ENCODE results near the gene PXT1. TPM values are rescaled to one million over a fixed set of nuclear protein-coding genes. Genes with fewer than 3 reads are reported as not detected.
A peak's percentile ranks its signal among the peaks of the same experiment; 100 is the strongest.

The PXT1 gene, protein sequence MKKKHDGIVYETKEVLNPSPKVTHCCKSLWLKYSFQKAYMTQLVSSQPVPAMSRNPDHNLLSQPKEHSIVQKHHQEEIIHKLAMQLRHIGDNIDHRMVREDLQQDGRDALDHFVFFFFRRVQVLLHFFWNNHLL
- 0.03 TPM for polyA plus RNA-seq (2013, experiment 1 of 2)
- polyA plus RNA-seq (2013, experiment 2 of 2): 0.10 TPM

DNA sequence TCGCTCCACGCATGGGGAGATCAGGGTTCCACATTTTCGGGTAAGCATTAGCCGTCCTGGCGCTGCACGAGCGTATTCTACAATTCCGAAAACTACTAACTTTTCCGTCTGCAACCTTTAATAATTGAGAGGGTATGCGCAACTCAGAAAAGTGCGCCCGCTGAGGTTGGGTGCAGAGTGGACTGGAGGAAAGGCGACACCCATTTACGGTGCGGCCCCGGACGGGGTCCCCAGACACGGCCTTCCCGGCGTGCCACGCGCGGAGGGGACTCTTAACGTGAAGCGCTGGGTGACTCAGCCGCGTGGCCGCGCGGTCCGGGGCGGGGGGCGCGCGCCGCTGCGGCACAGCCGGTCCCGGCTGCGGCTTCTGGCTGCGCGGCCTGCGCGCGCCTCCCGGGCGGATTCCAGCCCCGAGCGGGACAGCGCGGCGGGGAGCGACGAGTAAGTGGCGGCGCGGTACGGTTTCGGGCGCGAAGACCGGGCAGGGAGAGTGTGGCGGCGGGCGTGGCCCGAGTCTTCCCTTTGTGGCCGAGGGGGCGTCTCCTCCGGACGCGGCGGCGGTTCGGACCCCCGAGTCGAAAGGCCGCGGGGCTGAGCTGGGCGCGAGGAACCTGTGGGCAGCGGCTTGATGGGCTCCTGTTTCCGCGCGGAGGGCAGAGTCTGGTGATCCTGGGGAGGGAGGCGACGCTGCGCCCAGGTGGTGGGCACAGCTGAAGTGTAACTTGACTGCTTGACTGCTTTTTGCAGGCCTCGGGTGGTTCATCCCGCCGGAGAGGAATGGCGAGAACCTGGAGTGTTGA lies at the start of gene PXT1, which contains the start of gene KCTD20:
PXT1 (minus strand) TSS at position 184 of the 800 bp plus-strand sequence. CDS start 16,772 bp downstream, outside the sequence.
KCTD20 (plus strand) TSS at position 330 of the 800 bp plus-strand sequence. CDS start 27,098 bp downstream, outside the sequence.
- peak; percentile 90 for DNase-seq
- no peak within 1 kb of the TSS for H2AK5ac ChIP-seq (ENCODE audit: low read length)
- peak within 1 kb of the TSS; percentile 89 for H3K4me2 ChIP-seq (ENCODE audit: low read length)
- peak within 1 kb of the TSS; percentile 70 for H3K18ac ChIP-seq (ENCODE audit: low read length)
- peak within 1 kb of the TSS; percentile 97 for H3K9ac ChIP-seq (ENCODE audit: low read length)
- H2BK15ac ChIP-seq (replicated peaks; ENCODE audit: low read depth): no peak within 1 kb of the TSS
- H3K56ac ChIP-seq (ENCODE audit: low read length): peak within 1 kb of the TSS; percentile 99
- H3K27ac ChIP-seq (ENCODE audit: low read depth, low read length): peak within 1 kb of the TSS; percentile 96
- H2BK120ac ChIP-seq (ENCODE audit: low read depth, low read length): no peak within 1 kb of the TSS
- H3K4ac ChIP-seq (ENCODE audit: low read depth, low read length): peak within 1 kb of the TSS; percentile 59
- peaks cover 20% of the 10 kb centered on the region for H3K79me2 ChIP-seq (ENCODE audit: control insufficient read depth, insufficient read depth, low read length)
- H3K4me1 ChIP-seq (ENCODE audit: control insufficient read depth, low read depth, low read length): peaks cover 3% of the 10 kb centered on the region
- H3K23ac ChIP-seq (ENCODE audit: low read length): peak within 1 kb of the TSS; percentile 97
- H3K4me3 ChIP-seq (ENCODE audit: low read length): peak within 1 kb of the TSS; percentile 95
- peak within 1 kb of the TSS; percentile 95 for H4K8ac ChIP-seq (ENCODE audit: low read depth, low read length)
- no peaks in the 10 kb centered on the region for H3K27me3 ChIP-seq (ENCODE audit: insufficient read depth, low read length, poor library complexity)
- H4K5ac ChIP-seq (ENCODE audit: low read length): peak within 1 kb of the TSS; percentile 71
- H3K36me3 ChIP-seq (ENCODE audit: control insufficient read depth, insufficient read depth, low read length): no peaks in the 10 kb centered on the region
- no CpG with 5 or more reads among the region's 91 CpGs for WGBS (ENCODE audit: extremely low coverage, insufficient coverage, low lambda C conversion rate)
- peak within 1 kb of the TSS; percentile 45 for H2BK5ac ChIP-seq (ENCODE audit: low read length)
- peaks cover 7% of the 10 kb centered on the region for H3K79me1 ChIP-seq (ENCODE audit: low read length)

- H4K8ac ChIP-seq (ENCODE audit: low read depth, low read length): no peak overlapping the region
- no CpG with 5 or more reads among the region's 4 CpGs for WGBS (ENCODE audit: extremely low coverage, insufficient coverage, low lambda C conversion rate)
- no peak for DNase-seq
- no peak overlapping the region for H4K5ac ChIP-seq (ENCODE audit: low read length)
- no peak overlapping the region for H3K27ac ChIP-seq (ENCODE audit: low read depth, low read length)
- H3K79me2 ChIP-seq (ENCODE audit: control insufficient read depth, insufficient read depth, low read length): no peaks in the 10 kb centered on the region
- no peak overlapping the region for H2BK120ac ChIP-seq (ENCODE audit: low read depth, low read length)
- H3K18ac ChIP-seq (ENCODE audit: low read length): no peak overlapping the region
- H2AK5ac ChIP-seq (ENCODE audit: low read length): no peak overlapping the region
- no peak overlapping the region for H3K56ac ChIP-seq (ENCODE audit: low read length)
- no peak overlapping the region for H3K9ac ChIP-seq (ENCODE audit: low read length)
- no peak overlapping the region for H3K4me3 ChIP-seq (ENCODE audit: low read length)
- H3K4me2 ChIP-seq (ENCODE audit: low read length): no peak overlapping the region
- H3K79me1 ChIP-seq (ENCODE audit: low read length): no peaks in the 10 kb centered on the region
- H3K36me3 ChIP-seq (ENCODE audit: control insufficient read depth, insufficient read depth, low read length): peaks cover 2% of the 10 kb centered on the region
- H2BK5ac ChIP-seq (ENCODE audit: low read length): no peak overlapping the region
- no peak overlapping the region for H2BK15ac ChIP-seq (replicated peaks; ENCODE audit: low read depth)
- no peak overlapping the region for H3K23ac ChIP-seq (ENCODE audit: low read length)
- H3K4ac ChIP-seq (ENCODE audit: low read depth, low read length): no peak overlapping the region
- H3K4me1 ChIP-seq (ENCODE audit: control insufficient read depth, low read depth, low read length): no peaks in the 10 kb centered on the region
- no peaks in the 10 kb centered on the region for H3K27me3 ChIP-seq (ENCODE audit: insufficient read depth, low read length, poor library complexity)
These were observed 49.4 kb upstream of the PXT1 start for GRCh38 chr6:36492092-36492491.

DNA sequence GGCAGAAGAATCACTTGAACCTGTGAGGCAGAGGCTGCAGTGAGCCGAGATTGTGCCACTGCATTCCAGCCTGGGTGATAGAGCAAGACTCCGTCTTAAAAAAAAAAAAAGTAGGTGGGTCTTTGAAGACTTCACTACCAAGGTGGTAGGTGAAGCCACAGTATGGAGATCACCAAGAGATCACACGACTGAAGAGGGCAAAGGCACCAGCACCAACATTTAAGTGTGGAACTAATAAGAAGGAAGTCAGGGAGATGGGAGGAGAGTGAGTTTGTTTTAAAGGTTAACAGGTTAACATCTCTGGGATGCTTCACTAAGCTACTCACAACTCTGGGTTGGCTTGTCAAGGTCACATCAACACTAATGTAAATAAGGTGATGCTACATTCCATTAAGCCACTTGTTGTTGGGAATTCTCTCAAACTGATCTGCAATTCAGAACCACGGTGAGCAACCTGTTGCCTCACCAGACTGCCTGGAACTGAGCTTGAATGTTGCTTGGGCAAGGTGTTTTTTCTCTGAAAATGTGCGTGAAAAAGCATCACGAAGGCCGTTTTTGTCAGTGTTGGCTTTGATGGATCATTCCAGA lies 48.8 kb upstream of the PXT1 start:
- H2BK120ac ChIP-seq (ENCODE audit: low read depth, low read length): no peak overlapping the region
- H2AK5ac ChIP-seq (ENCODE audit: low read length): no peak overlapping the region
- H3K4me2 ChIP-seq (ENCODE audit: low read length): no peak overlapping the region
- H3K27ac ChIP-seq (ENCODE audit: low read depth, low read length): no peak overlapping the region
- no peak overlapping the region for H3K9ac ChIP-seq (ENCODE audit: low read length)
- WGBS (ENCODE audit: extremely low coverage, insufficient coverage, low lambda C conversion rate): no CpG with 5 or more reads among the region's 7 CpGs
- H3K4ac ChIP-seq (ENCODE audit: low read depth, low read length): no peak overlapping the region
- H3K23ac ChIP-seq (ENCODE audit: low read length): no peak overlapping the region
- no peaks in the 10 kb centered on the region for H3K4me1 ChIP-seq (ENCODE audit: control insufficient read depth, low read depth, low read length)
- no peak overlapping the region for H4K8ac ChIP-seq (ENCODE audit: low read depth, low read length)
- H2BK5ac ChIP-seq (ENCODE audit: low read length): no peak overlapping the region
- H3K79me1 ChIP-seq (ENCODE audit: low read length): no peaks in the 10 kb centered on the region
- H2BK15ac ChIP-seq (replicated peaks; ENCODE audit: low read depth): no peak overlapping the region
- no peaks in the 10 kb centered on the region for H3K79me2 ChIP-seq (ENCODE audit: control insufficient read depth, insufficient read depth, low read length)
- H3K18ac ChIP-seq (ENCODE audit: low read length): no peak overlapping the region
- no peaks in the 10 kb centered on the region for H3K27me3 ChIP-seq (ENCODE audit: insufficient read depth, low read length, poor library complexity)
- H3K56ac ChIP-seq (ENCODE audit: low read length): no peak overlapping the region
- peaks cover 2% of the 10 kb centered on the region for H3K36me3 ChIP-seq (ENCODE audit: control insufficient read depth, insufficient read depth, low read length)
- H4K5ac ChIP-seq (ENCODE audit: low read length): no peak overlapping the region
- no peak overlapping the region for H3K4me3 ChIP-seq (ENCODE audit: low read length)
- peak; percentile 53 for DNase-seq

DNA sequence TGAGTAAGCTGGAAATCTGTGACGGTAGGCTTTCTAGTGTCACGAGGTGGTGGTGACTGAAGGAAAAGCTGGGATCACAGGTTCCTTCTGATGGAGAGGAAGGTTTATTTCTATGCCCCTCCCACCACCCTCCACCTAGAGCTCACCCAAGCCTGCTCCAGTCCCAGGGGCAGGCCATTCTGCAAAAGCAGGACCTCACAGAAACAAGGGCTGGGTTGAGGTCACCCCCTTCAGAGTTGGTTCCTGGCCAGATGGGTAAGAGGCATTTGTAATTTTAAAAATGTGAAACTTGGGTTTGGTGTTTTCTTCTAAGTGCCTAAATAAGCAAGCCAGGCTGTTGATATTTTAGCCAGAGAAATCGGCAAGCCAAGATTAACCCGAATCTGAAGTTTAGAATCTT lies 46.8 kb upstream of the PXT1 start:
- H3K4me1 ChIP-seq (ENCODE audit: control insufficient read depth, low read depth, low read length): no peaks in the 10 kb centered on the region
- H2BK5ac ChIP-seq (ENCODE audit: low read length): no peak overlapping the region
- H3K4me3 ChIP-seq (ENCODE audit: low read length): no peak overlapping the region
- no peak overlapping the region for H3K56ac ChIP-seq (ENCODE audit: low read length)
- H3K36me3 ChIP-seq (ENCODE audit: control insufficient read depth, insufficient read depth, low read length): peaks cover 2% of the 10 kb centered on the region
- no peak overlapping the region for H3K18ac ChIP-seq (ENCODE audit: low read length)
- H2BK120ac ChIP-seq (ENCODE audit: low read depth, low read length): no peak overlapping the region
- H4K8ac ChIP-seq (ENCODE audit: low read depth, low read length): no peak overlapping the region
- no peak overlapping the region for H3K4ac ChIP-seq (ENCODE audit: low read depth, low read length)
- H2AK5ac ChIP-seq (ENCODE audit: low read length): no peak overlapping the region
- no peak overlapping the region for H3K9ac ChIP-seq (ENCODE audit: low read length)
- no peak overlapping the region for H3K4me2 ChIP-seq (ENCODE audit: low read length)
- H3K23ac ChIP-seq (ENCODE audit: low read length): no peak overlapping the region
- no CpG with 5 or more reads among the region's 4 CpGs for WGBS (ENCODE audit: extremely low coverage, insufficient coverage, low lambda C conversion rate)
- H3K27ac ChIP-seq (ENCODE audit: low read depth, low read length): no peak overlapping the region
- no peaks in the 10 kb centered on the region for H3K79me1 ChIP-seq (ENCODE audit: low read length)
- H2BK15ac ChIP-seq (replicated peaks; ENCODE audit: low read depth): no peak overlapping the region
- DNase-seq: no peak
- H3K27me3 ChIP-seq (ENCODE audit: insufficient read depth, low read length, poor library complexity): no peaks in the 10 kb centered on the region
- H4K5ac ChIP-seq (ENCODE audit: low read length): no peak overlapping the region
- H3K79me2 ChIP-seq (ENCODE audit: control insufficient read depth, insufficient read depth, low read length): no peaks in the 10 kb centered on the region

DNA sequence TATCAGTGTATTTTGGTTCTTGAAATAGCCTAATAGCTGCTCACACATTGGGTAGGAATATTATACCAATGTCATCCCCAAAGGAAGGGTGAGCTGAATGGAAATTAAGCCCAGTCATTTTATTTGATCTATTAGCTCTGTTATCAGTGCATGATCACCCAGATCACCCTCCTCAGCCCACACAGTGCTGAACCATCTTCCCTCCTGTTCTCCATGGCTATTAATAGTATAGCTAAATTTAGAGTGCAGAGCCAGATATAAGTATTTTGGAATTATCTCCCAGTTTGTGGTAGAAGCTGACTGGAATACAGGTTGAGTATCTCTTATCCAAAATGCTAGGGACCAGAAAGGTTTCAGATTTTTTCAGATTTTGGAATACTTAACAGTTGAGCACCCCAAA lies 45.6 kb upstream of the PXT1 start:
- no peak overlapping the region for H3K9ac ChIP-seq (ENCODE audit: low read length)
- H3K27me3 ChIP-seq (ENCODE audit: insufficient read depth, low read length, poor library complexity): no peaks in the 10 kb centered on the region
- no peak overlapping the region for H3K4me3 ChIP-seq (ENCODE audit: low read length)
- no peak overlapping the region for H4K8ac ChIP-seq (ENCODE audit: low read depth, low read length)
- no peak overlapping the region for H4K5ac ChIP-seq (ENCODE audit: low read length)
- H3K23ac ChIP-seq (ENCODE audit: low read length): no peak overlapping the region
- peaks cover 4% of the 10 kb centered on the region for H3K36me3 ChIP-seq (ENCODE audit: control insufficient read depth, insufficient read depth, low read length)
- H2AK5ac ChIP-seq (ENCODE audit: low read length): no peak overlapping the region
- no peaks in the 10 kb centered on the region for H3K4me1 ChIP-seq (ENCODE audit: control insufficient read depth, low read depth, low read length)
- H3K79me2 ChIP-seq (ENCODE audit: control insufficient read depth, insufficient read depth, low read length): no peaks in the 10 kb centered on the region
- H2BK15ac ChIP-seq (replicated peaks; ENCODE audit: low read depth): no peak overlapping the region
- no peak overlapping the region for H3K18ac ChIP-seq (ENCODE audit: low read length)
- no peak overlapping the region for H2BK120ac ChIP-seq (ENCODE audit: low read depth, low read length)
- no peak overlapping the region for H2BK5ac ChIP-seq (ENCODE audit: low read length)
- no peak overlapping the region for H3K4ac ChIP-seq (ENCODE audit: low read depth, low read length)
- no peak overlapping the region for H3K4me2 ChIP-seq (ENCODE audit: low read length)
- no peaks in the 10 kb centered on the region for H3K79me1 ChIP-seq (ENCODE audit: low read length)
- no peak overlapping the region for H3K27ac ChIP-seq (ENCODE audit: low read depth, low read length)
- no peak overlapping the region for H3K56ac ChIP-seq (ENCODE audit: low read length)
- no peak for DNase-seq
